ENCODE results near the gene FXYD3.

- TF ChIP-seq EZH2 (IDR thresholded peaks at IDR 0.05; ENCODE audit: insufficient read depth, low read length) = no peak
- peak; percentile 70 for TF ChIP-seq CTCF (IDR thresholded peaks at IDR 0.05; ENCODE audit: insufficient read depth, low read depth, low read length)
Measured at GRCh38 chr19:35066691-35067563, 48.7 kb upstream of the FXYD3 start.

Measured in astrocyte (in vitro differentiated cells and primary cell).